HG02610 (cell line): ENCODE results near the gene MAPK8.
A peak's percentile ranks its signal among the peaks of the same experiment; 100 is the strongest.
"Not testable (repeated sequence)": the region's sequence is repeated elsewhere in the genome, so short reads cannot be mapped to it uniquely, and the experiment has no call there.

Experiments used
- ATAC-seq: cut with Tn5 transposase; IDR thresholded peaks from one replicate; pipeline ENCODE4 v1.9.1; 2021; ENCODE audit warnings: mild to moderate bottlenecking, moderate library complexity; ENCODE audit not compliant: unreplicated experiment

The MAPK8 gene

GRCh38 chr10:48306265-48306869 lies at the start of gene MAPK8:
TSS of gene MAPK8 (plus strand) at chr10:48306677. CDS start at chr10:48401661, 94,984 bp downstream.
- peak; percentile 81 for ATAC-seq

GRCh38 chr10:48257407-48257961 lies 49.0 kb upstream of the MAPK8 start:
- no peak for ATAC-seq

- ATAC-seq, result no peak
Measured at GRCh38 chr10:48258105-48258504, 48.4 kb upstream of the MAPK8 start.

- ATAC-seq, result peak; percentile 81
Measured at GRCh38 chr10:48266528-48266927, 39.9 kb upstream of the MAPK8 start.

- no peak for ATAC-seq
Measured at GRCh38 chr10:48271047-48271730, 35.3 kb upstream of the MAPK8 start.

GRCh38 chr10:48272682-48273081 lies 33.8 kb upstream of the MAPK8 start:
- ATAC-seq, result peak; percentile 54

GRCh38 chr10:48273741-48274140 lies 32.7 kb upstream of the MAPK8 start:
- no peak for ATAC-seq

- ATAC-seq, result no peak
Measured at GRCh38 chr10:48274636-48275035, 31.8 kb upstream of the MAPK8 start, which contains the start of gene FRMPD2. TSS of gene FRMPD2 (minus strand) at chr10:48274696. CDS start at chr10:48274567, 129 bp downstream.

GRCh38 chr10:48277093-48277492 lies 29.4 kb upstream of the MAPK8 start:
- no peak for ATAC-seq

- ATAC-seq, result peak; percentile 82
Measured at GRCh38 chr10:48279081-48279751, 27.3 kb upstream of the MAPK8 start.

GRCh38 chr10:48281697-48282096 lies 24.8 kb upstream of the MAPK8 start:
- not testable (repeated sequence) for ATAC-seq

- peak; percentile 55 for ATAC-seq
Measured at GRCh38 chr10:48282829-48283228, 23.6 kb upstream of the MAPK8 start.

GRCh38 chr10:48284002-48284546 lies 22.4 kb upstream of the MAPK8 start:
- ATAC-seq, result no peak

- ATAC-seq, result no peak
Measured at GRCh38 chr10:48284811-48285210, 21.7 kb upstream of the MAPK8 start.

GRCh38 chr10:48285710-48286109 lies 20.8 kb upstream of the MAPK8 start:
- peak; percentile 45 for ATAC-seq

- no peak for ATAC-seq
Measured at GRCh38 chr10:48286356-48286755, 20.1 kb upstream of the MAPK8 start.

- ATAC-seq, result peak; percentile 59
Measured at GRCh38 chr10:48287417-48288391, 18.8 kb upstream of the MAPK8 start.

GRCh38 chr10:48288661-48289060 lies 17.8 kb upstream of the MAPK8 start:
- ATAC-seq, result no peak

- ATAC-seq, result peak; percentile 34
Measured at GRCh38 chr10:48289501-48290238, 16.8 kb upstream of the MAPK8 start.
